Tibial nerve (tissue), 4 donors: ENCODE measurements around the gene KCMF1.

Source experiments
- CTCF ChIP-seq, 5 experiments: fragments of 200-600 bp in 3 of 5; fragments of 450-650 bp in 2 of 5; sonication (generic) in 3 of 5; IDR thresholded peaks; one replicate each; pipeline ENCODE4 v1.5.1; 2016 to 2019; ENCODE audit warnings: antibody characterized with exemption in 5 of 5, mild to moderate bottlenecking in 3 of 5, moderate library complexity in 2 of 5
- EP300 ChIP-seq, 2 donors: sonication (generic); formaldehyde crosslinking; IDR thresholded peaks; one replicate each; pipeline ENCODE4 v1.6.1; 2017; ENCODE audit warnings: antibody characterized with exemption in 2 of 2, mild to moderate bottlenecking in 1 of 2

- TF ChIP-seq CTCF (IDR thresholded peaks at IDR 0.05) (no peak), EP300 (IDR thresholded peaks at IDR 0.05) (no peak)
Observed at GRCh38 chr2:85078536-85078935, 107.6 kb downstream of the KCMF1 start.
